ENCODE measurements around the gene UNC13C.
"Not testable (repeated sequence)": the region's sequence is repeated elsewhere in the genome, so short reads cannot be mapped to it uniquely, and the experiment has no call there.

Gene UNC13C

DNA sequence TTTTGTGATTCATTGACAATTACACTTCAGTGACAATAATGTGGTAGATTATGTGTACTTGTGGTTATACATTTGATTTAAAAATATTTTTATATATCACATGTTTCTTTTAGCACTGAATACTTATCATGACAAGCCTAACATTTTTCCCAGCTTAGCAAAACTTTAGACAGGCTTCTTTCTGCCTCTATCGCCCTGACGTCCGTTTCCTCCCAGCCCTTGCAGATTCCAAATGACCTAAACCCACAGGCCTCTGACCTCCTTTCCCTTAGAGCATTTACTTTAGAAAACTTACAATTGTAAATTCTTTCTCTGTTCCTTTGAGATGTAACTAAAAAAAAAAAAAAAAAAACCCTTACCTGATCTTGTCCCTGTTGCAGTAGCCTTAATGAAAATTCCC is 326.1 kb downstream of the UNC13C start:
- no peak for DNase-seq (ENCODE audit: low read depth in 2 of 2)

DNA sequence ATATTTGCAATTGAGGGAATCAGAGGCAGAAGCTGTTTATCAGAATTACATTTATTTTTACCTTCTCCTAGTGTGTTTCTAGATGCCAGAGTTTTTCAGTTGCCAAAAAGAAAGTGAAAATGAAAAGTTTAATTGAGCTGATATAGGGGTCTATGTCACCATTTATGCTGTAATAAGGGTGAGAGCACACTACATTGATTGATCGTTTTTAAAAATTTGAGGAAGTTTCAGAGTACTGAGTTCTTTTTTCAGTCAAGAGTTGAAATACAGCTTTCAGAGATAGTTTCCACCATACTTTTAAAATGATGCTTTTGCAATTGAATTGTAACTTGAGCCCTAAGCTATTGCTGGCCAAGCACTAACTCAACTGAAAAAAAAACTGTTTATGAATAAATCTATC is 326.9 kb downstream of the UNC13C start:
- DNase-seq (ENCODE audit: low read depth in 2 of 2): no peak

DNA sequence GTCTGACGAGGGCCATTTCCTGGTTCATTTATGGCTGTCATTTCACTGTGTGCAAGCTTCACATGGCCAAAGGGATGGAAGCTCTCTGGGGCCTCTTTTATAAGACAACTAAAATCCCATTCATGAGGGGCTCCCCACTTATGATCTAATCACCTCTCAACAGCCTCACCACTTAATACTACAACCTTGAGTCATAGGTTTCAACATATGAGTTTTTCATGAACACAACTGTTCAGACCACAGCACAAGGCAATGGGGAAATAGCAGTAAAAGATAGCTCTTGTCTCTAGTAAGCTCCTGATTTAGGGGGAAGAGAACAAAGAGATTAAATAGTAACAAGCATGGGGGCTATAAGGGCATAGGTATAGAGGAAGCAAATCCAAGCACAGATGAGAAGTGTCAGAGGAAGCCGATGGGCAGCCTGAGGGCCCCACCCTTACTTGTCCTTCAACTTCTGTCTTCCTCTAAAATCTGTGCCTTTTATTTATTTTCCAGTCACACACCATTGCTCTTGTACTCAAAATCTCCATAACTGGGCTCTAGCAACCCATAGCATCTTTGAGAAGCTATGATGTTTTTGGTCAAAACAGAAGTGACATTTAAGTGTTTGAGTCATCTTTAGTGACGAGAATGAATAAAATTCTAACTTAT is 329.1 kb downstream of the UNC13C start:
- DNase-seq (ENCODE audit: low read depth in 2 of 2): no peak

DNA sequence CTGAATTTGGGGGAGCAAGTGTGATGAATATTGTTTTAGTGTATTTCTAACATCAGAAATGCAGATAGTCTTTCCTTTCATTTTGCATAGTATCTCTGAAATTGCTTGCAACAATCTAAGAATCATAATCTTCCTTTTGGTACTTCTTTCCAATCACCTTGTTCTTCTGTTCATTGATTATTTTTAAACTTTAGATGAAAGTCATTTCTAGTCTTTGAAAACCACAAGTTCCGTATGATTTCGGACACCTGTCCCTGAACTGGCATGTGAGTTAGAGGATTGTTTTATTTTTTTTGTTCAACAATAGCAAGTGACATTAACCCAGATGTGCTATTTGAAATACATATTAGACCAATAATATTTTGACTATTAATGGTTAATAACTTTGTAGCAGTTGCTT is 329.7 kb downstream of the UNC13C start:
- DNase-seq (ENCODE audit: low read depth in 2 of 2): no peak

DNA sequence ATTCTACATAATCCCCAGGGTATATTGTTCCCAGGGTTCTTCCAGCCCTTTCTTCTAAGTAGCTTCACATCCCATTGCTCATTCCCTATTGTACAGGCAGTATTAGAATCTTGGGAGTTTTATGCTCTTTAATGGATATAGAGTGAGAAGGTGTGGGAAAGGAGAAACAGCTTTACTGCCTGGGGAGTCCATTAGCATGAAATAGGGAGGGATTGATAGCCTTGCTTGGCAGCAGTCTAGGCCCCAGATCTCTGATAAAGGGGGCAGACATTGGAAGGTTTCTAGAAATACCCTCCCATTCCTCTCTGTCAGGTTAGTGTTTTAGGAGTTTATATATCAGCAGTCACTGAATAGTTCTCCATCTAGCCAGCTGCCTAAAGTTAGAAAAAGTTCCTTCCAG is 334.3 kb downstream of the UNC13C start:
- DNase-seq (ENCODE audit: low read depth in 2 of 2): no peak

DNA sequence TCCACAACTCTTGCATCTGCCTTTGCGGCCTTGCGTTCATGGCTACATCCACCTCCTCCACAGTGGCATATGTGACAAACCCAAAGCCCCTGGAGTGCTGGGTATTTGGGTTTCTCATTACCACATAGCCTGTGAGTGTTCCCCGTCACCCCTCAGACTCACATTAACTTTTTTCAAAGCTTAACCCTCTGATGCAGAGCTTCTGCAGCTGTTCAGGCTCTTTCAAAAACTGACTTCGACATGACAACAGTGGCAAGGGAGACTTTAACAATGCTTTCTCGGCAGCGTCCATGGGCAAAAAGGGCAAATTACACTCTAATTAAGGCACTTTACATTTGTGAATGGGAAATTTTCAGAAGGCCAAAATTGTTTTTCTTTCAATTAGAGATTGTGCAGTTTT is 343.2 kb downstream of the UNC13C start:
- no peak for DNase-seq (ENCODE audit: low read depth in 2 of 2)

DNA sequence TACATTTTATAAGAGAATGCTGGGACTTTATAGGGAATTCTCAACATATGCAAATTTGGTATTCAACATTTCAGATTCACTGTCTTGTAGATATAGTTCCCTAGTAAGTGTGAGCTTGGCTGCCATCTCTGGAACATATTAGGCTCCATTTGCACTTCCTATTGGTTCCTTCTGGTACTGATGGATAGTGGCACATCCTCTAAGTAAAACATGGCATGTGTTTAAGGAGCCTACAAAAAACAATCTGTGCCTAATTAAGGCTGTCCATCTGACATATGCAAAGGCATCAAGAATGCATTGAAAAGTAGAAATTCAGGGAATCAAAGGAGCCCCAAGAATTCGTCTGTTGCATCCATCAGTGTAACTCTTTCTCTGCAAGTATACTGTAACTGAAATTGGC is 344.1 kb downstream of the UNC13C start:
- DNase-seq (ENCODE audit: low read depth in 2 of 2): no peak

DNA sequence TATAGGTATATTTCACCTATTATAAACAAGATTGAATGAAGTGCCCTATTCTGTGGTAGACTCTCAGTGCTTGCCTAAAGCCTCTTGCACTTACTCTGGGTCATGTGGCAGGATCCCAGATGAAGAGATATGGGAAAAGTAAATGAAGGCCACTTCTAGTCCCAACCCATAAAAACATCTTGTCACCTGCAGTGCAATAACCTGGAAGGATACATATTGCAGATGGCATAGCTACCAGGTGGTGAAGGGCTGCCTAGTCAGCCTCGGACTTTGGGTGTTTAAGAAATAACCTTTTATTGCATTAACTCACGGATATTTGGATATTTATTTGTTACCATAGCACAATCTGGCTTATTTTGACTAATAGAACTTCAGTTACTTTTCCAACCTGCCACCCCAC is 367.1 kb downstream of the UNC13C start:
- no peak for DNase-seq (ENCODE audit: low read depth in 2 of 2)

DNA sequence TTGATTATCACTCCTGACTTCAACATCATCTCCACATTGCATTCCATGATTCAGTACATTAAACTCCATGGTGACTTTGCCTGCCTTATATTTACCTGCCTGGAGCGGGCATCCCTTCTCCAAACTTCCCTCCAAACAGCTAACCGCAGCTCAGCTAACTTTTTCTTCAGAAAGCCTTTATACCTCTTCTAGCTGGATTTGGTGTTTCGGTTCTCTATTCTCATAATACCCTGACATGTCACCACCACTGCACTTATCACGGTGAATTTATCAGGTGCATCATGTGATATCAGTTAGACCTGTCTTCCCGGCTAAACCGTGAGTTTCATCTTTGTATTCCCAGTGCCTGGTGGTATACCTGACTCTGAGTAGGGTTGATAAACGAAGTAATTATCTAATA is 367.6 kb downstream of the UNC13C start:
- no peak for DNase-seq (ENCODE audit: low read depth in 2 of 2)

DNA sequence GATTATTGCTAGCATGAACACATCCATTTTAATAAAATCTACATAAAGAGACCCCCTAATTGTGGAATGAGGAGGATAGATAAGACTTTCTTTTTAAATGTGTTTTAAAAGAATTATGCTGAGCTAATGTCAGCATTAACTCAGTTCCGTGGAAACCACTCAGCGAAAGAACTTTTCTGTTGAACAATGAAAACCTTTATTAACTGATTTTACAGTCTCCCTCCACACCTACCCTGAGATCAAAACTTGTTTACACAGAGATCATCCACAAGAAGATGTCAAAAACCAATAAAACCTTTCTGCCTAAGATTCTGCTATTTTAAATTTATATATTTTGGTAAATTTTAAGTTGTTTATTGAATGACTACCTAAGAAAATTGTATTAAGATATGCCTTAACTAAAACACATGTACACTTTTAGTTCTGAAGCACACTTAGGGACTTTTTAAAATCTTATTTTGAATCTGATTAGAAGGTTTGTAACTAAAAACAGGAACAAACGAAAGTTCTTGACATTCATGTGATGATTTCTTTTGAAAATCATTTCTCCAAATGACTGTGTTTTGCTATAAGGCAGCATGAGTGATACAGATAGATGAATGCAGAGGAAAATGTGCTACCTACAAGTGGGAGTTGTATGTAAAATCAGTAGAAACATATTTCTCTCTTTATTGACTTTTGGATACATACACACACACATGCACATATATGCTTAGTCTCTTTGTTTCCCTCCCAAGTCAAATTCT is 369.0 kb downstream of the UNC13C start:
- DNase-seq (ENCODE audit: low read depth in 2 of 2): no peak

DNA sequence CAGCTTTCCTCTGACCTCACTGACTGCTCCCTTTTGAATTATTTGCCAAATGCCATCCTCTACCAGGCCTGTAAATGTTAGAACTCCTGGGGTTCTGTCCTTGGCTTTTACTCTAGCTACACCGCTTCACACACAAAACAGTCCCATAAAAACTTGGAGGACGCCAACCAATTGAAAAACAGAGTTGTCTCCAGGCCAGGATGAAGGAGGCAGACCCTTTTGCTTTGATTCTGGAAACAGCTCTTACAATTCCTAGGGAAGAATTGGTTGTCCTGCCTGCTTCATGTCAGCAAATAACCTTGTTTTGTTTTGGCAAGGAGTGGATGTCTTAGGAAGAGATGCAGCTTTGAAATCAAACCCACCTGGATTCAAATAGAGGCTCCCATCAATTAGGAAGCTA is 375.5 kb downstream of the UNC13C start:
- no peak for DNase-seq (ENCODE audit: low read depth in 2 of 2)

DNA sequence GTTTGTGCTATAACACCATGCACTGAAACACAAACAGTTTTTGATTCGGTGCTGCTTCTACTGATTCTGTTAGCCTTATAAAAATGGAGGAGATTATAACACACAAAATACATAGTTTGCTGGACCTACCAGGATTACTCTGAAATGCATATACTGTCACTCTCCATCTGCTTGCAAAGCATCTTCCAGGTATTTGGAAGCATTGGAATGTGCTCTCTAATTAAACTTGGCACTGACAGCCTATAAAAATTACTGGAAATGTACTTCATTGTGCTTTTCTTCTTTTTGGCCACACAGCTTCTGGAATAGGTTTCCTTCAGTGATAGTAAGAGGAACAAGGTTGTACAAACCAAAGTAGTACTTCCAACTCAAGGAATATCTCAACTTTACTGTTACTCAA is 376.1 kb downstream of the UNC13C start:
- no peak for DNase-seq (ENCODE audit: low read depth in 2 of 2)

DNA sequence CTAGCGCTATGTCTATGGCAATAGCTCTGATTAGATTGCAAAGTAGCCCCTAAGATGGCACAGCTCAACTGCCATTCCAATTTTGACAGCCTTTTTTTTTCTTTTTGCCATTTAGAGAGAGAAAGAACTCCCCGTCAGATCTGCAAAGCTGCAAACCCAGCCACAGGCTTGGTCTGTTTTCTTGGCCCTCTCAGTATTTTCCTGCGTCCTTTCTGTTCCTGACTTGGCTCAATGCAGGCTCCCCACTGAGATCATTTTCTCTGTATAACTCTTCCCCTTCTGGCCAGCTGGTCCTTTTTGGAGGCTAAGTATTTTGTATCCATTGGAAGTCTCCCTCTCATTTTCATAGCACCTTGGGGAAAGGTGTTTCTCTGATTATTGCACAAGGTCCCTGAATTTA is 386.7 kb downstream of the UNC13C start:
- DNase-seq (ENCODE audit: low read depth in 2 of 2): no peak

DNA sequence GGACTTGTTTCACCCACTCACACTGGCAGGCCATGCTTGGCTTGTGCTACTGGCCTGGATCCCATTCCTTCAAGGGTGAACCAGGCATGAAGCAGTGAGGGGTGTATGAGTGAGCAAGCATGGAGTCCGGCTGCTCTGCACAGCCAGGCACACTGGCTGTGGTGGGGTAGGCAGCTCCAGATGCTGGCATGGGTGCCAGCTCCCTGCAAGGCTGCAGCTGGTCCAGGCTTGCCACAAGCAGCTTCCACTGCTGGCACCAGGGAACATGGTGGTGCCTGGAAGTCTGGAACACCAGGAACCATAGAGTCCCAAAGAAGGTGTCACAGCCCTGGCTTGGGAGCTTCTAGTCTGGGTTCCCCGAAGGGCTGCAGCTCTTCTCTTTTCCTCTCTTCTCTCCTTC is 395.1 kb downstream of the UNC13C start:
- no peak for DNase-seq (ENCODE audit: low read depth in 2 of 2)

DNA sequence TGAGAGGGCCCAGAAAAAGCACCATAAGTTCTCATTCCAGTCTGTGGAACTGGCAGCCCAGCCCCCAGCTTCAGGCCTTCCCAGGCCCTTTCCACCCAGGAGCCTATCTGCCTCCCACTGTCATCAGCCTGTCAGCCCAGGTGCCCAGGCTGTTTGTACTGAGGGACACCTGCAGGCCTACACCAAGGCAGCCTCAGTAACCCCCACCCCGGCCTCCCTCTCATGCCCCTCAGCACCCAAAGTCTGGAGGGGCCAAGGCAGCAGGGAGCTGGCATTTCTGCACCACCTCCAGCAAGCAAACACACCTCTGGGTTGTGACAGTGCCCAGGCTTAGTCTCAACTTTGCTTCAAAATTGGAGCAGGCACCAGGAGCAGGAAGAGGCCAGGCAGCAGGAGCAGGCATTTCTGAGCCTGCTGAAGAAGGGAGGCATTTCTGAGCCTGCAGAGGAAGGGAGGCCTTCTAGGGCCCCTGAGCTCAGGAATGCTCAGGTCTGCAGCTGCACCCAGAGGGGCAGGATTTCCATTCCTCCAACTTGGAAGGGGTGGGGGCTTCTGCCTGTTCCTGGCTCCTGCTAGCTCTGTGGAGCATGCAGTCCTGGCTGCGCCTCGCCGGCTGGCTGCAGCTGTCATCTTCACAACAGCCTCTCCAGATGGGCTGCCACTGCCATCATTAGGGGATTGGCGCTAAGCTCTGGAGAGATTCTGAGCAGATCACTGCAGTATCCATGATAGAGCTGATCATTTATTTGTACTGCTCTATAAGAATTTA is 396.1 kb downstream of the UNC13C start:
- no peak for DNase-seq (ENCODE audit: low read depth in 2 of 2)

DNA sequence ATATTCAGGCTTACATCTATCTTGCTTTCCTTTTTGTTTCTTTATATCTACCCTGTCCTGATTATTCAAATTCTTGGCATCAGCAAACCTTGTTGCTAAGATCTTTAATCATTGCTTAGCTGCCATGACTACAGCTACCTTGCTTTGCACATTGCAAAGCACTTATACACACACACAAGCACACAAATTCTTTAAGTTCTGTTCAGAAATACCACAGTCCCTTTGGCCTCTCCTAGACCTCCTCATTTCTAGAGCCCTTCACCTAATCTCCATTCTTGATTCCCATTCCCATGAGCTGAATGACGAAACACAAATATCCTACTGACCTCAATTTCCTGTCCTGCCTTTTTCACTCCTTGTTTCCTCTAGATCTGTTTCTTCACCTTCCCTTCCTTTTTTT is 409.6 kb downstream of the UNC13C start:
- no peak for DNase-seq (ENCODE audit: low read depth in 2 of 2)

DNA sequence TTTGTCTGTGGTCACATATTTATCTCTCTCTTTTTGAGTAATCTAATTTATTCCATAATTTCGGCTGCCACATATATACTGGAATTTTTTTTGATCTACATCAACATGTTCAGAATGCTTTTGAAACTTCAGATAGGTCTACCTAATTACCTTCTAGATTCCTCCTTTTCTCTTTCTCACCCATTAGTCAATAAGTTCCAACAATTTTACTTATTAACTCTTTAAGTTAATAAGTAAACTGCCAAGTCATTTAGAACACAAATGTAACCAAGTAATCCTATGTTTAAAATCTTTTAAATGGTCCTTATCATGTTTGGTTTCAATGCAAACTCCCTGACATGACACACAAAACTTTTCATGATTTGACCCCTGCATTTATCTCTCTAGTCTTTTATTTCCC is 410.5 kb downstream of the UNC13C start:
- no peak for DNase-seq (ENCODE audit: low read depth in 2 of 2)

DNA sequence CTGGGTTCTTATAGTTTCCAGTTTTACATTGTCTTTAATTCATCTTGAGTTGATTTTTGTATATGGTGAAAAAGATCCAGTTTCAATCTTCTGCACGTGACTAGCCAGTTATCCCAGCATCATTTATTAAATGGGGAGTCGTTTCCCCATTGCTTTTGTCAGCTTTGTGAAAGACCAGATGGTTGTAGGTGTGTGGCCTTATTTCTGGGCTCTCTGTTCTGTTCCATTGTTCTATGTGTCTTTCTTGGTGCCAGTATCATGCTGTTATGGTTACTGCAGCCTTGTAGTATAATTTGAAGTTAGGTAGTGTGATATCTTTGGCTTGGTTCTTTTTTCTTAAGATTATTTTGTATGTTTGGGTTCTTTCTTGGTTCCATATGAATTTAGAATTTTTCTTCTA is 432.2 kb downstream of the UNC13C start:
- no peak for DNase-seq (ENCODE audit: low read depth in 2 of 2)

DNA sequence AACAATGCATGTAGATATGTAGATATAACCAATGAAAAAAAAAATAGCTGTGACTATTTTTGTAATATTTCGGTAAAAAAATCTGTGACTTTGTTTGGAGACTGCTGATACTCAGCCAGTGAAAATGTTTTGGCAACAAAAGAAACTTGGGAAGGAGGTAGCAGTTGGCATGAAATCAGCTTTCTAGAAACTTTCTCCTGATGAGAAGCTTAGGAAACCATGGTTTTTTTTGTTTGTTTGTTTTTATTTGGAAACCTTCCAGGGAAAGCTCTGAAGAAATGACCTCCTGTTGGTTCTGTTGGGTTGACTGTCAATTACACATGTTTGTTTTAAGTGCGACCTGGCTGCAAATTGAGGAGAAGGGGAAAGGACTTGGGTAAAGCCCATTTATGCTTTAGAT is 445.9 kb downstream of the UNC13C start:
- DNase-seq (ENCODE audit: low read depth in 2 of 2): no peak

DNA sequence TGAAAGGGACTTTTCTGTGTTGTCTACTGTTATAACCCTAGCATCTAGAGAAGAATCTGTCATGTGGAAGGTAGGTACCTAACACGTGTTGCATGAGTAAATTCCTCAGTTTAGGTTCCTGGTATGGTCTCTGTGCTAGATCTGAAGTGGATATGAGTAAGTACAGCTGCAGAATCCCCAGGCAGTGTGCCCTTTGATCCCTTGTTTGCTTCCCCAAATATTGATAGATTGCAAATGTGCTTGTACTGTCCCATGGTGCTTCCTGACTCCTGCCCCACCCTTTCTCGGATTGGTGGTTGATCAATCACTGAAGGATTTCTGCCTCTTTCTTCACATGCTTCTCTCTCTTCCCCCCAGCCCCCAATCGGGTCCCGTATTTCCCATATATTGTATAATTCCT is 450.4 kb downstream of the UNC13C start:
- DNase-seq (ENCODE audit: low read depth in 2 of 2): no peak

DNA sequence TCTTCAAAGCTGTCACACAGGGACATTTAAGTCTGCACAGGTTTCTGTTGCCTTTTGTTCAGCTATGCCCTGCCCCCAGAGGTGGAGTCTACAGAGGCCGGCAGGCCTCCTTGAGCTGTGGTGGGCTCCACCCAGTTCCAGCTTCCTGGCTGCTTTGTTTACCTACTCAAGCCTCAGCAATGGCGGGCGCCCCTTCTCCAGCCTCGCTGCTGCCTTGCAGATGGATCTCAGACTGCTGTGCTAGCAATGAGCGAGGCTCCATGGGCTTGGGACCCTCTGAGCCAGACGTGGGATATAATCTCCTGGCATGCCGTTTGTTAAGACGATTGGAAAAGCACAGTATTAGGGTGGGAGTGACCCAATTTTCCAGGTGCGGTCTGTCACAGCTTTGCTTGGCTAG is 472.0 kb downstream of the UNC13C start:
- not testable (repeated sequence) for DNase-seq (ENCODE audit: low read depth in 2 of 2)

DNA sequence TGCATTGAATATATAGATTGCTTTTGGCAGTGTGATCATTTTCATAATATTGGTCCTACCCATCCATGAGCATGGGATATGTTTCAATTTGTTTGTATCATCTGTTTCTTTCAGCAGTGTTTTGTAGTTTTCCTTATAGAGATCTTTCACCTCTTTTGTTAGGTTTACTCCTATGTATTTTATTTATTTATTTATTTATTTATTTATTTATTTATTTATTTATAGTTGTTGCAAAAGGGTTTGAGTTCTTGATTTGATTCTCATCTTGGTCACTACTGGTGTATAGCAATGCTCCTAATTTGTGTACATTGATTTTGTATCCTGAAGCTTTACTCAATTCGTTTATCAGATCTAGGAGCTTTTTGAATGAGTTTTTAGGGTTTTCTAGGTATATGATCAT is 478.2 kb downstream of the UNC13C start:
- no peak for DNase-seq (ENCODE audit: low read depth in 2 of 2)

DNA sequence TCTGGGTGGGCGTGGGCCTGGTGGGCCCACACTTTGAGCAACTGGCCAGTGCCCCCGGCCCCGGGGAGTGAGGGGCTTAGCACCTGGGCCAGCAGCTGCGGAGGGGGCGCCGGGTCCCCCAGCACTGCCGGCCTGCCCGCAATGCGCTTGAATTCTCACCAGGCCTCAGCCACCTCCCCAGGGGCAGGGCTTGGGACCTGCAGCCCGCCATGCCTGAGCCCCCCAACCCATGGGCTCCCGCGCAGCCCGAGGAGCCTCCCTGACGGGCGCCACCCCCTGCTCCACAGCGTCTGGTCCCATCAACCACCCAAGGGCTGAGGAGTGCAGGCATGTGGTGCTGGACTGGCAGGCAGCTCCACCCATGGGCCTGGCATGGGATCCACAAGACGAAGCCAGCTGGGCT is 484.3 kb downstream of the UNC13C start:
- no peak for DNase-seq (ENCODE audit: low read depth in 2 of 2)
